Stimulated activated CD4-positive, alpha-beta T cell treated with anti-CD3 and anti-CD28 coated beads, Interleukin-12 subunit alpha, Interleukin-12 subunit beta, amount 100 ng/mL, for 4 hours (primary cell): ENCODE results near the gene GPR35.

Experiments used
- DNase-seq: peaks from one replicate; pipeline ENCODE4 v3.0.0-alpha.2; 2020

The GPR35 gene, protein sequence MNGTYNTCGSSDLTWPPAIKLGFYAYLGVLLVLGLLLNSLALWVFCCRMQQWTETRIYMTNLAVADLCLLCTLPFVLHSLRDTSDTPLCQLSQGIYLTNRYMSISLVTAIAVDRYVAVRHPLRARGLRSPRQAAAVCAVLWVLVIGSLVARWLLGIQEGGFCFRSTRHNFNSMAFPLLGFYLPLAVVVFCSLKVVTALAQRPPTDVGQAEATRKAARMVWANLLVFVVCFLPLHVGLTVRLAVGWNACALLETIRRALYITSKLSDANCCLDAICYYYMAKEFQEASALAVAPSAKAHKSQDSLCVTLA

DNA sequence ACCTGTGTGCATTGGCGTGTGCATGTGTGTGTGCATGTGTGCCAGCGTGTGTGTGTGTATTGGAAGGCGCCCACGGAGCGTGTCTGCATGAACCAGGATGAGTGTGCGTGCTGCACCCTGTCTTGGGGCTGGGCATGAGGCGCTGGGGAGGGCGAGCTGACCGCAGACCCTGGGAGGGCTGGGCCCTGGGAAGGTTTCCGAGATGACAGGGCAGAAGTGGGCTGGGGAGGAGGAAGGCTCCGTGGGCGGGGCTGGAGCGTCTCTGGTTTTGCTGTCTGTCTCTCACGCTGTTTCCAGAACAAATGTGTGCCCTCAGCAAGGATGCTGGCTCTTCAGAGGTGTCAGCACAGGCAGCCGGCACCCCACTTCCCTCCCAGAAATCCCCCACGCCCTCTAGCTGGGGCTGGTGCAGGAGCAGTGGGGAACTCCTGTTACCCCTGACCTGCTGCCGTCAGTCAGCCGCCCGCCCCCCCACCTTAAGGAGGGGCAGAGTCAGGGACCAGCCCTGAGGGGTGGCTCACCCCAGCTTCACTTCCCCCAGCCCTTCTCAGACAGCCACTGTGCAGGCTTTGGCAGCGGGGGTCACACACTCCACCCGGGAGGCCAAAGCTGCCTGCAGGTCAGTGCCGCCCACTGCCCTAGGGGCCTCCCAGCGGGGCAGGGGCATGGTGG lies at the start of gene GPR35:
TSS of gene GPR35 (plus strand) at position 531 of the 672 bp plus-strand sequence. CDS start 4,473 bp downstream, outside the sequence.
- DNase-seq: peak; percentile 63

DNA sequence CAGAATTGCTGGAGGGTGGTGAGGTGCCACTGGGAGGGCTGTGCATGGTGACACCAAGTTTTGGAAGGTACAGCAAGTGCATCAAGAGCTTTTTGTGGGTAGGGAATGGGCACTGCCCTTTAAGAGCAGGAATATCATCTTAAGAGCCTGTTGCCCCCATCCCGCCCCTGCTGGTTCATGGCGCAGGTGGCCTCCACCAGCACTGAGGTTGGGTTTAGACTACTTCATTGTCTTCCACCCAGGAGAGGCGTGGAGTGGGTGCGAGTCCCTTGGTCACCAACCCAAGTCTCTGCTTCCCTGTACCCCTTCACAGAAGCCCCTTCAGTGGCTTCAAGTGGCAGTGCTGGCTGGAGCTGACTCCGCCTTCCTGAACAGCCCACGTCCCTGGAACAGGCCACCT lies 49.2 kb upstream of the GPR35 start:
- no peak for DNase-seq

DNA sequence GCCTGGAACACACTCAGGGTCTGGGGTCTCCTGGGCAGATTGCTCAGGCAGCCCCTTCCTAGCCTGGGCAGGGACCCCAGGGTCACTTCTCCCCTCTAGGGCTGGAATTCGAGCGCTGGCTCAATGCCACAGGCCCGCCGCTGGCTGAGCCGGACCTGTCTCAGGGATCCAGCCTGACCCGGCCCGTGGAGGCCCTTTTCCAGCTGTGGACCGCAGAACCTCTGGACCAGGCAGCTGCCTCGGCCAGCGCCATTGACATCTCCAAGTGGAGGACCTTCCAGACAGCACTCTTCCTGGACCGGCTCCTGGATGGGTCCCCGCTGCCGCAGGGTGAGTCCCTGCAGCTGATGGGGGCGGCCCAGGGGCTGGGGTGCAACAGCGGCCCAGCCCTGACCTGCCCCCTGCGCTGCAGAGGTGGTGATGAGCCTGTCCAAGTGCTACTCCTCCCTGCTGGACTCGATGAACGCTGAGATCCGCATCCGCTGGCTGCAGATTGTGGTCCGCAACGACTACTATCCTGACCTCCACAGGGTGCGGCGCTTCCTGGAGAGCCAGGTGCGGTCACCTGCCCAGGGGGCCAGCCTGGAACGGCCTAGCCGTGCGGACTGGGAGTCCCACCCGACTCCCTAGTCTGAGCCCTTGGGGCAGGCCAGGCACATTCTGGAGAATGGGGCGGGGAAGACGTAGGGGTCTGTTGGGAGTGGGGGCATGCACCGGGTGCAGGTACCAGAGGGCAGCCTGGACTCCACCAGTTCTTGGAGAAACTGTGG lies 48.7 kb upstream of the GPR35 start:
- DNase-seq: no peak

DNA sequence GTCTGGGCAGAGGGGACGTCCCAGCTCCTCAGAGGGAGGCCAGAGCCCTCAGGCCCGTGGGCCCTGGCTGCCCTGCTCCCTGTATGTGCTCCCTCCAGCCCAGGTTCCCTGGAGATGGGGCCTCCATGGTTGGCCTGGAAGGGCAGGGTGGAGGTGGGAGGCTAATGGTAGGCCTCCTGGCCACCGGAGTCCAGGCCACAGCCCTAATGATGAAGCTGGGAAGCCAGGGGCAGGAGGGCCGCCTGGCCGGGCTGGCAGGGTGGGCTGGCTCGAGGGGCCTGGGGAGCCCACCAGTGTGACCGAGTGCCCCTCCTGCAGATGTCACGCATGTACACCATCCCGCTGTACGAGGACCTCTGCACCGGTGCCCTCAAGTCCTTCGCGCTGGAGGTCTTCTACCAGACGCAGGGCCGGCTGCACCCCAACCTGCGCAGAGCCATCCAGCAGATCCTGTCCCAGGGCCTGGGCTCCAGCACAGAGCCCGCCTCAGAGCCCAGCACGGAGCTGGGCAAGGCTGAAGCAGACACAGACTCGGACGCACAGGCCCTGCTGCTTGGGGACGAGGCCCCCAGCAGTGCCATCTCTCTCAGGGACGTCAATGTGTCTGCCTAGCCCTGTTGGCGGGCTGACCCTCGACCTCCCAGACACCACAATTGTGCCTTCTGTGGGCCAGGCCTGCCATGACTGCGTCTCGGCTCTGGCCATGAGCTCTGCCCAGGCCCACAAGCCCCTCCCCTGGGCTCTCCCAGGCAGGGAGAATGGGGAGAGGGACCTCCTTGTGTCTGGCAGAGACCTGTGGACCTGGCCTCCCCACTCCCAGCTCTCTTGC lies 47.8 kb upstream of the GPR35 start:
- DNase-seq: no peak

DNA sequence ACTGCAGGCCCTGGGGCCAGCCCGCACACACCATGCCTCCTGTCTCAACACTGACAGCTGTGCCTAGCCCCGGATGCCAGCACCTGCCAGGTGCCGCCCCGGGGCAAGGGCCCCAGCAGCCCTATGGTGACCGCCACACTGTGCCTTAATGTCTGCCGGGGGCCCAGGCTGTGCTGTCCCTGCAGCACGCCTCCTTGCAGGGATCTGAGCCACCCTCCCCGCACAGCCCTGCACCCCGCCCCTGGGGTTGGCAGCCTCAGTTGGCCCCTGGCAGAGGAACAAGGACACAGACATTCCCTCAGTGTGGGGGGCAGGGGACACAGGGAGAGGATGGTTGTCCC lies 47.2 kb upstream of the GPR35 start:
- no peak for DNase-seq

DNA sequence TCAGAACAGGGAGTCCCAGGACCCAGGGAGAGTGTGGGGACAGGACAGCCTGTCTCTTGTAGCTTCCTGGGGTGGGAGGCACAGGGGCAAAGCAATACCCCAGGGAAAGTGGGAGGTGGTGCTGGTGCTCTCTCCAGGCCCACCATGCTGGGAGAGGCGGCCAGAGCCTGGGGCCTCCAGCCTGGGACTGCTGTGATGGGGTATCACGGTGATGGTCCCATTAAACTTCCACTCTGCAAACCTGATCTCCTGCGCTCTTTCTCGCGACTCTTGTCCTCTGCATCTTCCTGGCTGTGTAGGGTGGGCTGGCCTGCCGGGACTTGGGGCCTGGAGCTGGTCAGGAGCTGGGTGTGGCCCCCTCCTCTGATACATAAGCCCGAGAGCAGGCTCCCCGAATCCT lies 46.8 kb upstream of the GPR35 start:
- DNase-seq: no peak

DNA sequence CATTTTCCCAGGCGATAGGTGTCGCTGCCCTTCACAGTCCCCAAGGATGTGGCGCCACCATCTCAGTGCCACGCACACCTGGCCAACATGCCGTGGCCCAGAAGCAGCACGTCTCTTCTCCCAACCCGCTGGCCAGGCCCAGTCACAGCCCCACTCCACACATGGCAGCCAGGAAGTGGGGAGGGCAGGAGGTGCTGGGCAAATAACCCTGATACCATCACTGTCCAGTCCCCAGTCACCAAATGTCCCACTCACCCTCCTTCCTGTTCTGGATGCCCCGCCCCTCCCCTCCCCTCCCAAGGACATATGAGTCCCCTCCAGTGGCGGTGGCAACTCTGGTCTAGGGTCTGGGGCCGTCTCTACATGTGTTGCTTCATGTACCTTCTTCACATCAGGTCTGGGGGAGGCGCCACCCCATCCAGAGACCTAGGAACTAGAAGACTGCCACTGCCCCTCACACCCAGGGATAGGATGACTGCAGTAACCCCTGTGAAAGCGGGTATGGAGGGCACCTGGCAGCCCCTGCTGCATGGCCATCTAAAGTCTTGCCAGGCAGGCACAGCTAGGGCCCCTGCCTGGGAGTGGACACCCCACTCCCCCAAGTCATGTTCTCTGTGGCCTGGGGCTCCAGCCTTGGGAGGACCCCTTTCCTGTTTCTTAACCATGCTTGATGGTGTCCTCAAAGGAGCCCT lies 46.1 kb upstream of the GPR35 start:
- DNase-seq: no peak

DNA sequence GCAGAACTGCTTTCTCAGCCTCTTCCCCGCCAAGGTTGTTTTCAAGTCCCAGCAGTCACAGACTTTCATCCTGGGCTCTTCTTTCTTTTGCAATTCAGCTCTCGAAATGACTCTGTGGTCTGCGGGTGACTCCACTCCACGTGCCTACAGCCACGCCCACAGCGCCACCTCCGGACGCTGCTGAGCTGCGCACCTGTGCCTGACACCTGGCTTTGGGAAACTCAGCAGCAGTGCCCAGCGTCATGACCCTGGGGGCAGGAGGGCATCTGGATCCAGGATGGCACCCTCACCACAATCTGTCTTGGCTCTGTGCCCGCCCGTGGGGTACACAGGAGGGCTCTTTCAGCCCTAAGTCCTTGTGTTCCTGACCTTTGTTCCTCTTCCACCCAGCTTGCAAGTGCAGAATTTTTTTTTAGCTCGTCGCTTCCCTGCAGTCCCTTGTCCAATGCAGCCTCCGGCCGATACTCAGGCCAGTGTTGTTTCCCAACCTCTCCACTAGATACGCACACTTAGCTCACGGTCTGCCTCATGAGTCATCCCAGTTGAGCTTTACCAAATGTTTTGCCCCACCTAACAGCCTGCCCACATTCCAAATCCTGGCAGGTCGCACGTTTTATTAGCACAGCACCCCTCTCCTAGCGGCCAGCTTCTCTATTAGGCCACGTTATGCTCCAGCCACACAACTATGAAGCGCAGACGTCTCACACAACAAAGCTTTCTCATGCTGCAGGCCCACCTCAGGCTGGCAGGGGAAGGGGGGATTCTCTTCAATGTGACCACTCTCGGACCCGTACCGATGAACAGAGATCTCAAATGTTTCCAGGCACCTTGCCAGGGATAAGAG lies 45.3 kb upstream of the GPR35 start:
- DNase-seq: peak; percentile 70

DNA sequence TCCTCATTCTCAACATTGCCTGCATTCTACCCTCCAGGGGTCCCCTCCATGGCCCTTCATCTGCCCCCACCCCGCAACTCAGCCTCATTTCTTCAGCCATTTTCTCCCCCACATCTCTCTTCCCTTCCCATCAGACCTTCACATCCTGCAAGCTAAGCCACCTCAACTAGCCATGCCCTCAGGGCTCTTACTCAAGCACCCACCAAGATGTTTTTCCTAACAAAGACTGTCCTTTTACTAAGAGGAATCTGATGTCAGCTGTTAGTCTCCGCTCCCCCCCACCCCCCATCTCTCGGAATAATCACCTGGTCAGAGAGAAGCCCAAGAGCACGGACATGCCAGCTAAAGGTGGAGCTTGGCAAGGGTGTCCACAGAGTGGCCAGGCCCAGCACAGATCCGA lies 43.5 kb upstream of the GPR35 start:
- DNase-seq: no peak

DNA sequence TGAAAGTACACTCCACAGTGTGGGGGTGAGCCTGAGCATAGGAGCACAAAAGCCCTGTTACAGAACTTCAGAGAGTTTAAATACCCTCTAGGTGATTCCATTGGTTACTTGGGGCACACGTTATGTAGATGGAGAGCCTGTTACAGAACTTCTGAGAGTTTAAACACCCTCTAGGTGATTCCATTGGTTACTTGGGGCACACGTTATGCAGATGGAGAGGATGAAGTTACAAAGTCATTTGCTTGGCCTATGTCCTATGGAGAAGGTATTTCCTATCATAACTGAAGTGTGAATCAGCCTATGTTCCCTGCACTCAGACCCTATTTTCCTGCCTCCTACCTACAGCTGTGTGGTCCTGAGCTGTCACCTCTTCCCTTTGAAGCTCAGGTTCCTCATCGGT lies 42.5 kb upstream of the GPR35 start:
- no peak for DNase-seq

DNA sequence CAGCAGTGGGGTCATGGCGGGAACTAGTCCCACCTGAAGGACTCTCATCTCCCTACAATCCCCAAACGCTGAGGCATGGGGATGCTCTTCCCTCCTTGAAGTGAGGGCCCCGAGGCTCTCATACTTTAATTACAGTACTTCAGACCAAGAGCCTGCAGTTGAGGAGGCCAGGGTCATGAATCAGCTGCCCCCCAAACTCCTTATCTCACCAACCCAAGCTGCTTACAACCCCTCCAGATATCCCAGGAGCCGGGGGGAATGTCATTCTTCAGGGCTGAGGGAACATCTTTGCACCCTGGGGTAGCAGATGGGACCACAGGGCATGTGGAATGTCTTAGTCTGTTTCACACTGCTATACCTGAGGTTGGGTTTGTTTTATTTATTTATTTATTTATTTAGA lies 41.5 kb upstream of the GPR35 start:
- DNase-seq: no peak

DNA sequence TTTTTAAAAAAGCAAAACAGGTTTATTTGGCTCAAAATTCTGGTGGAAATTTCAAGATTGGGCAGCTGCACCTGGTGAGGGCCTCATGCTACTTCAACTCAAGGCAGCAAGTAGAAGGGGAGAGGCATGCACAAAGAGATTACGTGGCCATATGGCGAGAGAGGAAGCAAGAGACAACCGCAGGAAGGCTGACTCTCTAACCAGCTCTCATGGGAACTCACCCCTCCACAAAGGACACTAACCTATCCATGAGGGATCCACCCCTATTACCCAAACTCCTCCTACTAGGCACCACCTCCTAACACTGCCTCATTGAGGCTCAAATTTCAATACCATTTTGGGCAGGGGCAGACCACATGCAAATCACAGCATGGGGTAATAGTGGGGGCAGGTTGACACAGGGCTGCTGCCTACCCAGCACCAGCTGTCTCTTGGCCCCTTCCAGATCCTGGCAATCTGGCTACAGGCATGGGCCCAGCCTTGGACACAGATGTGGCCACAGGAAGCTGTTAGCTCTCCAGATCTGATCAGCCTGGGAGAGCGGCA lies 40.7 kb upstream of the GPR35 start:
- DNase-seq: no peak

DNA sequence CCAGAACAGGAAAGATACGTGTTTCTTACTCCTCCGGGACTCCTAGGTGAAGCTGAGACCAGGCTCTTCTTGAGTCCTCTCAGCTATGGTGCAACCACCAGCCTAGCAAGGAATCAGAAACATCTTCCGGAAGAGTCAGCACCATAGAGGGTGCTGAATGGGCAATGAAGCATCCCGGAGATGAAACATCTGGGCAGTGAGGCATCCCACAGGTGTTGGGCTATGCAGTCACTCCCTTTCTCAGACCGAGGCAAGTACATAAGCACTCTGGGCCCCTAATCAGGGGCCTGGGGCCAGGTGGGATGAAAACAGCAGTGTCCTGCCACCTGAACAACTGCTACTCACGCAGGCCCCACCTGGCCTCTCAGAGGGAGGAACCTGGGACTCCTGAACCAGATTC lies 40.2 kb upstream of the GPR35 start:
- DNase-seq: no peak

DNA sequence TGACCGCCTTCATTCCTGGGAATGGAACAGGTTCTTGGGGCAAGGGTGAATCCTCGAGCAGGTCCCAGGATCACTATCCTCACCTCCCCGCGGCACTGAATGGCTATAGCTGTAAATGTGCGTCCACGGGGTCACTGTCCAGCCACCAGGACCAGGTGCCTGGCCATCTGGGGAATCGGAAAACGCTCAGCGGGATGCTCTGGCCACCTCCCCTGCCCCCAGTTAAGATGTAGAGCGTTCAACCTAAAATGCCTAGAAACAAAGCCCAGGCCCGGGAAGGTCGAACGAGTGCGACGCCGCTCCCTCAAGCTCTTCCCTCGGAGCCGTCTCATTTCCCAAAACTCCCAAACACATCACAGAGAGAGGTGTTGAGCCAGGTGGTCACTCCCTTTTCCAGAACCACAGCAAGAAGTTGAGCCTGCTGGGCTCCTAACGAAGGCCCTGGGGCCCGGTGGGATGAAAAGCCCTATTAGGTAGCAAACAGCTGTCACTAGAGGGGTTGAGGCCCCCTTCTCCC lies 39.5 kb upstream of the GPR35 start:
- no peak for DNase-seq

DNA sequence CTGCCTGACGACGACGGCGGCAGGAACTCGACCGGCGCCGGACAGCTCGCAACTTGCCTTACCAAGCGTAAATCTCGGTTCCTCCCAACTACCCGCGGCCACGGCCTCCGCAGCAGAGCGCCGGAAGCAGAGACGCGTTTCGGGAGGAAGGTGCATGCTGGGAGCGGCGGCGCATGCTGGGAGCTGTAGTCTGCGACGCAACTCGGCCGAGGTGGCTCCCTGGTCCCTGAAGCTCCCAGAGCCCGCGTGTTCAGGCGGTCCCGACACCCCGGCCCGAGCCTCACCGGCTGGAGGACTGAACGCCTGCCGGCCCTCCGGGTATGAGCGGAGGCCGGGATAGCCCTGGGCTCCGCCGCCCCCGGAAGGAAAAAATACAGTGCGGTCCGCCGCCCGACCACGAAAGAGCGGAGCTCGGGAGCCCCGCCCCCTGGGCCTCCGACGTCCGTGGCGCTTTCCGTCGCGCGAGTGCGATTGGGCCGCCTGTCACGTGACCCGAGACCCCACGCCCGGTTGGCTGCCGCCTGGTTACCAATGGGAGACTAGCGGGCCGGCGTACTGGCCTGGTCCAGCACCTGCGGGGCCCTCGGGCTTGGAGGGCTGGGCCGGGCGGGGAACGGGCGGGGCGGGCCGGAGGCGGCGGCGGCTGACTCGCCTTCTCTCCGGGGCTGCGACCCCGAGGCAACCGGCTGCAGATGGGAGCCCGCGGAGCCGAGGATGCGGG lies 38.9 kb upstream of the GPR35 start, which contains the start of gene CAPN10:
TSS of gene CAPN10 (plus strand) at position 537 of the 721 bp plus-strand sequence. CDS start at position 715, 178 bp downstream.
- DNase-seq: peak; percentile 95

DNA sequence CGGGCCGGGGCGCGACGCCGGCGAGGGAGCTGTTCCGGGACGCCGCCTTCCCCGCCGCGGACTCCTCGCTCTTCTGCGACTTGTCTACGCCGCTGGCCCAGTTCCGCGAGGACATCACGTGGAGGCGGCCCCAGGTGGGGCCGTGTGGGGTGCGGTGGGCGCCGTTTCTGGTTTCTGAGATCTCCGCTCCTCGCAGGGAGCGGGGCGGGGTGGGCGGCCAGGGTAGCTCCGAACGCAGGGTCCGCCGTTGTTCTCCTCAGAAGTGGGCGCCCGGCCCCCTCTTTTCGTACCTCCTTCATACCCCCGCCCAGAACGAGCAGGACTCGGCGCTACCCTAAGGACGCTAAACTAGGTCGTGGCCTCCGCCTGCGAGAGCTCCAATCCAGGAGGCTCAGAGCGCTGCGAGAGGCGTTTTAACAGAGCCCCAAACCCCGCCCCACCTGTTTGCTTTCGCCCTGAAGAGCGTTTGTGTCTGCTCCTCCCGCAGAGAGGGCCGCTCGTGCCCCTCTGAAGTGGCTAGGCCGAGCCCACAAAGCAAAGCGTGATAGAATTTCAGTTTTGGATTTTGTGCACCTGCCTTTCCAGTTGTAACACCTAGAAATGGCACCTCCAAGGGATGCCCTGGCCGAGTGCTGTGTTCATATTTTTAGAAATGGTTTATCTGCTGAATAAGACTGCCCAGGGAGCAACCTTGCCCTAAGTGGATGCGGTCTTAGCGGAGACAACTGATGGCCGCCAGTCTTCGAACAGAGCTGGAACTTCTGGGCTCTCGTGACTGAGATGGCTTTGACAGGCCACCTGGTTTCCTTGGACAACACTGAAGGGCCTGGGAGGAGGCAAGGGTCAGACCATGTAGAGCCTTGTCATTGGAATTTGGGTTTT lies 38.1 kb upstream of the GPR35 start:
- peak; percentile 45 for DNase-seq

DNA sequence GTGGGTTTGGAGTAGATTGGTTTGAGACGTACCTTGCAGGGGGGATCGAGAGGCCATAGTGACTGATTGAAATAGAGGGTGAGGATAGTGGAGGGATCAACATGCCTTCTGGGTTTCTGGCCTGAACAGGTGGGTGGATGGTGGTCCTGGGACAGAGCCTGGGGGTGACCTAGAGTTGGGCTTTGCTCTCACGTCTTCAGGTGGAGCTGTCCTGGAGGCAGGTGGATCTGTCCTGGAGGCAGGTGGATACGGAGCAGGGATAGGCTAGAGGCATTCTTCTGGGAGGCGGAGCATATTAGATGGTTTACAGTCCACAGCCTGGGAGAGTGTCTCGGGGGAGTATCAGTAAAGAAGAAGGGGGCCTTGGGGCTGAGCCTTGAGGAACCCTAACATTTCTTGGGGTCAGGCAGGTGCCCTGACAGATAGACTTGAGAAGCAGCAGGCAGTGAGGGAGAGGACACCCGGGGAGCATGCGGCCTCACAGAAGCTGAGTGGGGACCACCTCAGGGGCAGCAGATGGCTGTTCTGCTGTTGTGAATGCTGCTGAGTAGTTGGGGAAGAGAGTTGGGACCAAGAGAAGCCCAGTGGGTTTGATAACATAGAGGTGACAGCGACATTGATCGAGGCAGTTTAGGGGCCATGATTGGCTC lies 37.1 kb upstream of the GPR35 start:
- DNase-seq: no peak

DNA sequence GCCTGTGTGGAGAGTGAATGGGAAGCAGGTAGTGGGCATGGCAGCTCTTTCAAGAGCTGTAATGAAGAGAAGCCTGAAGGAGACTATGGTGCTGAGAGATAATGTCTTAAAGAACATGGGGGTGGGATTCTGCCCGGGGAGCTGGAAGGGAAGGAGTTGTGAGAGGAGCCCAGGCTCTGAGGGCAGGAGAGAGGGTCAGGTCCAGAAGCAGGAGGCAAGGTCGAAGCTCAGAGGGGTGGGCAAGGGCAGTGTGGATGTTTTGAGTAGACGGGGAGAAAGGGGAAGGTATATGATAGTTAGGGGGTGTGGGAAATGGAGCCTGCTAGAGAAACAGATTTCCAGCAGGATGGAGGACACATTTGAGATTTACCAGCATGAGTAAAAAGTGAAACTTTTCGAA lies 36.6 kb upstream of the GPR35 start:
- no peak for DNase-seq

DNA sequence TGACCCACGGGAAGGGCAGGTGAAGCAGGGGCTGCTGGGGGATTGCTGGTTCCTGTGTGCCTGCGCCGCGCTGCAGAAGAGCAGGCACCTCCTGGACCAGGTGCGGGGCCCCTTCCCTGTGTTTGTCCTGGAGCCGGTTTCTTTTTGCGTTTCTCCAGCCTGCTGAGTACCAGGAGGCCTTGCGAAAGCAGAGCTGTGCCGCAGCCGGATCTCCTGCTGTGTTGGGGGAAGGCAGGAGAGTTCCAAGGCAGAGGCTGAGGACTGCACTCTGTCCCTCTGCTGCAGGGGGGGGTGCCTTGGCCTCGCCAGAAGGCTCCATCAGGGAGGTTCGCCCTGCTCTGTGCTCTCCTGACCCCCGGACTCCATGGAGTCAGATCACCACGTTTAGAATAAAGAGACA lies 35.9 kb upstream of the GPR35 start:
- no peak for DNase-seq
